Inflammatory macrophage (primary cell): ENCODE data around the gene LMX1B.
A peak's percentile ranks its signal among the peaks of the same experiment; 100 is the strongest.
"Not testable (repeated sequence)": the region's sequence is repeated elsewhere in the genome, so short reads cannot be mapped to it uniquely, and the experiment has no call there.

Source experiments
- DNase-seq, 2 donors: peaks; one replicate each; pipeline ENCODE4 v3.0.0-alpha.2; 2020 to 2022

Gene LMX1B

GRCh38 chr9:126698251-126698650 is 84.5 kb downstream of the LMX1B start:
- DNase-seq: no peak

DNA sequence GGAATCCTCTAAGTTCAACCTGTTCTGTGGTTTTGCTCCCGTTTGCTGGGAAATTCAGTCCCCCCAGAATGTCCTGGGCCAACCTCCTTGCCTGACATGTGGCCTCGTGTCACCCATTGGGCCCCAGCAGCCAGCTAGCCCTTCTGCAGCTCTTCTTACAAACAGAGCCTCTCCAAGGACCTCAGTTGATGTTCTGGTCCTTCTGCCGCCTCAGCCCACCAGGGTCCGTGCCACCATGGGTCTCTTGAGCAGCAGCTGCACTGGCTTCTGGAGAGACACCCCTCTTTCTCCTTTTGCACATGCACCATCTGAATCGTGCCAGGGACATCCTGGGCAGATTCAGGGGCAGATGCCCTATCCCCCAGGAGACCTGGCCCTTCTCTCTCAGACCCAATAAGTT is 85.0 kb downstream of the LMX1B start:
- no peak for DNase-seq

- DNase-seq: no peak
These were observed 85.7 kb downstream of the LMX1B start for GRCh38 chr9:126699401-126699881.

DNA sequence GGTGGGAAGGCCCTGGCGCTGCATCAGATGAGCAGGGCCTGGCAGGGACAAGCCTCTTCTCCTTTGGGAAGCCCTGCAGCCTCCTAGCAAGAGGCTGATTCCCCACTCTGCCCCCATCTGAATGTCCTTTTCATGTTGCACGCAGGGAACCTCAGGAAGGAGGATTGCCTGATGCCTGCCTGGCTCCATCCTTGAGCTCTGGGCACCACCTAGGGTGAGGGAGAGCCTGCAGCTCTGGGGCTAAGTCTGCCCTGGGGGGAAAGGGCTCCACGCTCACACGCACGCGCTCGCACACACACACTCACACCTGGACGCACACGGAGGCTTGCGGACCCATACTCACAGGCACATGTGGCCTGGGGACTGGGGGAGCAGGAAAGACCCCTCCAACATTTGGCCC is 86.6 kb downstream of the LMX1B start:
- DNase-seq: no peak

- DNase-seq: no peak
These were observed 87.4 kb downstream of the LMX1B start for GRCh38 chr9:126700903-126701812.

GRCh38 chr9:126701813-126702140 is 88.0 kb downstream of the LMX1B start:
- no peak for DNase-seq

- peak; percentile 4 to 26 for DNase-seq
These were observed 88.6 kb downstream of the LMX1B start for GRCh38 chr9:126702151-126703001.

- DNase-seq: no peak
These were observed 89.5 kb downstream of the LMX1B start for GRCh38 chr9:126703002-126703865.

DNA sequence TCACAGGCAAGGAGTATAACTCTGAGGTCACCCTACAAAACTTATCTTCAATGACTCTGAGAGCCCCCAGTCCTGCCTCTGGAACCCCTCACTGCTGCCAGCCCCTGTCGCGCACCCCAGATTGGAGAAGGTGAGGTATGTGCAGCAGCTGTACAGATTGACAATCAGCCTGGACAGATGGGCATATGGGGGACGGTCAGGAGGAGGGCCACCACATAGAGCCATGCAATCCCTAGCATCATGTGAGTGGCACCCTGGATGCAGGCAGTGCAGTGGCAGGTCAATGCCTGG is 90.1 kb downstream of the LMX1B start:
- DNase-seq: no peak

GRCh38 chr9:126704157-126704891 is 90.6 kb downstream of the LMX1B start:
- peak; percentile 6 to 59 for DNase-seq

GRCh38 chr9:126704892-126705766 is 91.4 kb downstream of the LMX1B start:
- peak; percentile 72 to 73 for DNase-seq

DNA sequence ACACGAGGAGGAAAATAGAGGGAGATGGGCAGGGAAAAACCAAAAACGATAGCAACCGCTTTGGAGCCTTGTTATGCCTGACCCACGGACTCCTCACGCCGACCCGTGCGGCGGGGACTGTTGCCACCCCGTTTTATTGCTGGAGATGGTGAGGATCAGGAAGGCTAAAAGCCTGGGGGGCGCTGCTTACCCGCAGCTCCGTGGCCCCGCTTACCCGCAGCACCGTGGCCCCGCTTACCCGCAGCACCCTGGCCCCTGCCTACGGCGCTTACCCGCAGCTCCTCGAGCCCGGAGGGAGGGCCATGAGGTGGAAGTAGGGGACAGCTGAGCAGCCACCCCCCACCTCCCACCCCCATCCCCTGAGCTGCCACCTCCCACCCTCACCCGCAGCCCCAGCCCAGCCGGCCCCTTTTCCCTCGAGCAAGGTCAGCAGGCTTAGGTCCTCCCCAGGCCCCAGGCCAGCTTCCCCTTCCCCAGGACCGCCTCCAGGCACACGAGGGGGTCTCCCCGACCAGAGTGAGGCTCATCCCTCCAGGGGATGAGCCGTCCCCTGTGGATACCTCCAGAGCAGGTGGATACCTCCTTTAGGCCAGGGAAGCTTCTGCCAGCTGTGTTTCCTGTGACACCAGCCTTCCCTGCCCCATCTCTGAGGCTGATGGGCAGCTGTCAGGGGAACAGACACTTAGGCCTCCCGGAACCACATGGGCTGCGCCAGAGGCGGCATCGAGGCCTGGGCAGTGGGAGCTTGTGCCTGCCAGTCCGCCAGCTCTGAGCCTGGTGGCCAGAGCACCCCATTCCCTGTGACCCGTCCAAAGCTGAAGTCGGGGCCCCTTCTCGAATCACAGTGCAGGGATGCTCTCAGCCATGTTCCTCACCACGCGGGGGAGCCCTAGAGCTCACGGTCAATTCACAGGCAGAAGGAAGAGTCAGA is 92.3 kb downstream of the LMX1B start:
- DNase-seq: peak; percentile 67 to 70

DNA sequence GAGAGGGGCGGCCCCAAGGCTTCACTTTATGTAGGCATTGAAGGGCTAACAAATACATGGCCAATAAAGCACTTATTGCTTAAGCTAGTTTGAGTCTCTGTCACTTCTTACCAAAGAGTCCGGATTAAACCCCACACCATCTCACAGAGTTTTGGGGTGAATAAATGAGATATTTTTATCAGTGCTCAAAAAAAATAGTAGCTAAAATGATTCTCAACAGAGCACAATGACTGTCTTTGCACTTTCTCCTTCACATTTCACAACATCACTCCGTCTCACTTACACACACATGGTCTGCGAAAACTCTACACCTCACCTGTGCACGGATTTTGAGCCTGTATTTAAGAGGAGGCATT is 92.9 kb downstream of the LMX1B start:
- no peak for DNase-seq

GRCh38 chr9:126707083-126707482 is 93.4 kb downstream of the LMX1B start:
- no peak for DNase-seq

DNA sequence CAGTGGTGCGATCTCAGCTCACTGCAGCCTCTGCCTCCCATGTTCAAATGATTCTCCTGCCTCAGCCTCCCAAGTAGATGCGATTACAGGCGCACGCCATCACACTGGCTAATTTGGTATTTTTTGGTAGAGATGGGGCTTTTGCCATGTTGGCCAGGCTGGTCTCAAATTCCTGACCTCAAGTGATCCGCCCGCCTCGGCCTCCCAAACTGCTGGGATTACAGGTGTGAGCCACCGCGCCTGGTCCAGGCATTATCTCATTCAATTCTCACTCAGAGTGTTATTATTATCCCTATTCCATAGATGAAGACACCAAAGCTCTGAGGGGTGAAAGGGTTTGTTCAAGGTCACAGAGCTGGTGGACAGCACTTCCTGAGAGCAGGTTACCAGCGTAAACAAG is 94.0 kb downstream of the LMX1B start:
- not testable (repeated sequence) for DNase-seq

DNA sequence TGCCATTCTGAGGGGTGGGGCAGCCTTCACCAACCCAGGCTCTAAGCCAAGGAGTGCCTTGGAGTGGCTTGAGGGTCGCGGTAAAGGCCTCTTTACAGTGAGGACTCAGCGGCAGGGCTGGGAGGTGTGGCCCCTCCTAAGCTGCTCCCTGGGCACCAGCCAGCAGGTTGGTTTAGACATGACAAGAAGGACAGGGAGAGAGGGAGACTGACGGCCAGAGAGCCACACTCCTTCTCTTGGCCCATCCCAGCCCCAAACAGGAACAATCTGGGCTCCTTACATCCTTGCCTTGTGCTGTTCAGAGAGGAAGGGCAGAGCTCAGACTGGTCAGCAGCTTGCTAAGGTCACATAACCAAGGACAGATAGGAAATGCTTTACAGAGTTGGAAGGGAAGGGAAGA is 94.5 kb downstream of the LMX1B start:
- peak; percentile 35 to 44 for DNase-seq

DNA sequence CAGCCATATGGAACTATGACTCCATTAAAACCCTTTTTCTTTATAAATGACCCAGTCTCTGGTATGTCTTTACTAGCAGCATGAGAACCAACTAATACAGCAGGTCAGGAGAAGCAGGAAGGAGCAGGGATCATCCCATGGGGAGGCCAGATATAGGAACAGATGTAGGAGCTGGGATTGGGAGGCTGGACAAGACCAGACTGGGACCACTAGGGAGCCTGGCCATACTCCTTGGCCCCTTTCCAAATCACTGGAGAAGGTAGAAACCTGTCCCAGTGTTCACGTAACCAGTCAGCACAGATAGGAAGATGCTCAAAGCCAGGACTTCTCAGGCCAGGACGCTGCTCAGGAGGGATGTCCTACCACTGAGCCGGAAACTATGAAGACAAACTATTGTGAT is 95.5 kb downstream of the LMX1B start:
- DNase-seq: no peak

GRCh38 chr9:126715382-126715781 is 101.7 kb downstream of the LMX1B start:
- DNase-seq: no peak

DNA sequence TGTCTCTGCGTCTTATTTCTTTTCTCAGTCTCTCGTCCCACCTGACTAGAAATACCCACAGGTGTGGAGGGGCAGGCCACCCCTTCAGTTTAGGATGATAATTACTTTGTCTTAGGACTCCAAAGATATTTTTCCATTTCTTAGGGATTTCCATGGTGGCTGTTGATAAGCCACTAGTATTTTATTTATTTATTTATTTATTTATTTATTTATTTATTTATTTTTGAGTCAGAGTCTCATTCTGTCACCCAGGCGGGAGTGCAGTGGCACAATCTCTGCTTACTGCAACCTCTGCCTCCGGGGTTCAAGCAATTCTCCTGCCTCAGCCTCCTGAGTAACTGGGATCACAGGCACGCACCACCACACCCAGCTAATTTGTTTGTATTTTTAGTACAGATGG is 103.7 kb downstream of the LMX1B start:
- not testable (repeated sequence) for DNase-seq

DNA sequence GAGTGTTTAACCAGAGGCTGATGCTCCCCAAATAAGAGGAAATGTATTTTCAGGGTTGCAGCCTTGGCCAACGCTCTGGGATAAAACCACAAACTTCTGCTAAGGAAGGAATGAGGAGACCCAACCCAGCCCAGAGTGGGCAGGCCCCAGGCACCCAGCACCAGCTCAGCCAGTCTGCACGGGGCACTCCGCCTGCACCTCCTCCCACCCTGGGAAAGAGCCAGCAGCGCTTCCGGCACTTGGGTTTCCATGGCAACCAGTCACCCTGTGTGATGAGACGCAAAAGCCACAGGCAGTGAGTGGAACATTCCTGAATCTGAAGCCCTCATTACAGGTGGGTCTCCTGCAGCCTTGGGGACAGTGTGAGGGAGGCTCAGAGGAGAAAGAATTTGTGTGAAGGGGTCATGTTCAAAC is 105.9 kb downstream of the LMX1B start:
- peak; percentile 97 to 98 for DNase-seq
